K562 (cell line): ENCODE results near the gene SOAT2. TPM values are rescaled to one million over a fixed set of nuclear protein-coding genes. Genes with fewer than 3 reads are reported as not detected.

Experiments
- CBFA2T2 ChIP-seq: fragments of 450-650 bp; conservative IDR thresholded peaks from 2 replicates; pipeline ENCODE4 v1.6.1; 2017; ENCODE audit warnings: mild to moderate bottlenecking
- CBX5 ChIP-seq: IDR thresholded peaks from 2 replicates; pipeline ENCODE4 v1.6.1; 2014; ENCODE audit warnings: low read depth, borderline replicate concordance
- CC2D1A ChIP-seq: fragments of 450-650 bp; IDR thresholded peaks from 2 replicates; pipeline ENCODE4 v1.6.1; 2017; ENCODE audit warnings: mild to moderate bottlenecking
- DLX4 ChIP-seq: fragments of 250-450 bp; sonication (Bioruptor Pico); IDR thresholded peaks from 2 replicates; pipeline ENCODE4 v1.6.1; 2021; ENCODE audit warnings: mild to moderate bottlenecking
- DMBX1 ChIP-seq: fragments of 250-450 bp; sonication (Bioruptor Pico); IDR thresholded peaks from 2 replicates; pipeline ENCODE4 v1.8.0; 2022; ENCODE audit warnings: inconsistent platforms, mild to moderate bottlenecking, moderate library complexity, borderline replicate concordance
- GATA2 ChIP-seq: sonication (generic); formaldehyde crosslinking; IDR thresholded peaks from 2 replicates; pipeline ENCODE4 v1.4.0; 2020; ENCODE audit warnings: mild to moderate bottlenecking, missing genetic modification reagents
- ILK ChIP-seq: fragments of 450-650 bp; IDR thresholded peaks from 2 replicates; pipeline ENCODE4 v1.6.1; 2016; ENCODE audit warnings: missing genetic modification characterization, low read depth, mild to moderate bottlenecking, missing compliant biosample characterization, moderate library complexity, borderline replicate concordance
- KAT7 ChIP-seq: sonication (generic); formaldehyde crosslinking; IDR thresholded peaks from 2 replicates; pipeline ENCODE4 v1.8.0; 2022; ENCODE audit warnings: missing genetic modification reagents, mild to moderate bottlenecking, borderline replicate concordance
- KDM5B ChIP-seq: fragments of 200-600 bp; sonication (generic); IDR thresholded peaks from 2 replicates; pipeline ENCODE4 v1.6.1; 2012; ENCODE audit warnings: low read depth, mild to moderate bottlenecking, moderate library complexity, low read length, control low read depth, inconsistent platforms; ENCODE audit not compliant: insufficient replicate concordance
- MCM3 ChIP-seq: fragments of 450-650 bp; IDR thresholded peaks from 2 replicates; pipeline ENCODE4 v1.6.1; 2016
- MIER1 ChIP-seq: fragments of 450-650 bp; IDR thresholded peaks from 2 replicates; pipeline ENCODE4 v1.6.1; 2016; ENCODE audit warnings: antibody characterized with exemption, mild to moderate bottlenecking, low read depth
- NFE2 ChIP-seq: IDR thresholded peaks from 2 replicates; pipeline ENCODE4 v1.6.1; 2014; ENCODE audit warnings: antibody characterized with exemption, low read depth
- NUFIP1 ChIP-seq: fragments of 450-650 bp; IDR thresholded peaks from 2 replicates; pipeline ENCODE4 v1.6.1; 2018; ENCODE audit not compliant: partially characterized antibody
- PHTF2 ChIP-seq: fragments of 250-450 bp; sonication (Bioruptor Pico); IDR thresholded peaks from 2 replicates; pipeline ENCODE4 v1.5.0; 2021; ENCODE audit warnings: mild to moderate bottlenecking
- TCF7 ChIP-seq: sonication (generic); IDR thresholded peaks from 2 replicates; pipeline ENCODE4 v1.6.1; 2016; ENCODE audit warnings: antibody characterized with exemption, borderline replicate concordance
- TCF7L2 ChIP-seq: fragments of 150-350 bp; IDR thresholded peaks from 2 replicates; pipeline ENCODE4 v1.6.1; 2016; ENCODE audit warnings: low read depth, mild to moderate bottlenecking, low read length, moderate library complexity
- THRAP3 ChIP-seq: fragments of 450-650 bp; IDR thresholded peaks from 2 replicates; pipeline ENCODE4 v1.6.1; 2016; ENCODE audit warnings: mild to moderate bottlenecking, inconsistent platforms, borderline replicate concordance
- ZNF3 ChIP-seq: fragments of 250-450 bp; sonication (Bioruptor Pico); IDR thresholded peaks from 2 replicates; pipeline ENCODE4 v1.5.0; 2021; ENCODE audit warnings: mild to moderate bottlenecking, moderate library complexity
- ZNF561 ChIP-seq: fragments of 450-650 bp; formaldehyde crosslinking; conservative IDR thresholded peaks from 2 replicates; pipeline ENCODE4 v1.4.0; 2020; ENCODE audit warnings: mild to moderate bottlenecking, moderate library complexity
- ZNF766 ChIP-seq: fragments of 200-800 bp; sonication (Bioruptor generic); conservative IDR thresholded peaks from 2 replicates; pipeline ENCODE4 v1.6.1; 2016; ENCODE audit warnings: missing genetic modification characterization, missing compliant biosample characterization
- ZNF830 ChIP-seq: fragments of 250-450 bp; sonication (Bioruptor Pico); IDR thresholded peaks from 2 replicates; pipeline ENCODE4 v1.5.0; 2021; ENCODE audit warnings: mild to moderate bottlenecking
- polyA plus RNA-seq, 8 experiments: library from polyadenylated mRNA; depleted of rRNA in 4 of 8; stranded (reverse) in 5 of 8; unstranded in 3 of 8; fragments of >200 nt; fragmentation: Nextera tagmentation in 2 of 8; fragmentation: Illumina TruSeq in 1 of 8; extraction: Ambion mirVana in 2 of 8; extraction: Trizol in 1 of 8; gene quantifications; 2 replicates each; pipeline versions ENCODE4 v1.2.1 to v1.2.3, GENCODE V29; 2011 to 2014; ENCODE audit warnings: inconsistent platforms in 1 of 8, missing spikeins in 1 of 8
- total RNA-seq, 7 experiments: library from RNA; depleted of rRNA in 6 of 7; stranded (reverse); fragments of >200 nt in 6 of 7; fragmentation: Illumina TruSeq in 2 of 7; extraction: Trizol in 2 of 7; gene quantifications; 2 replicates each; pipeline versions ENCODE4 v1.2.1 to v1.2.3, GENCODE V29; 2011 to 2021; ENCODE audit warnings: low replicate concordance in 1 of 7
- TF ChIP-seq, protein P1 (sequence below), 2 experiments: fragments of 250-450 bp in 1 of 2; fragments of 450-650 bp in 1 of 2; sonication (Bioruptor Pico) in 1 of 2; IDR thresholded peaks; 2 replicates each; pipeline versions ENCODE4 v1.6.1 to v1.8.0; 2016 to 2021; ENCODE audit warnings: mild to moderate bottlenecking in 2 of 2, moderate library complexity in 2 of 2, missing compliant biosample characterization in 1 of 2, missing genetic modification characterization in 1 of 2
- TF ChIP-seq, protein P2 (sequence below): fragments of 450-650 bp; formaldehyde crosslinking; IDR thresholded peaks from 2 replicates; pipeline ENCODE4 v1.4.0; 2020; ENCODE audit warnings: mild to moderate bottlenecking, moderate library complexity
- TF ChIP-seq, protein P3 (sequence below): fragments of 200-800 bp; sonication (Bioruptor generic); IDR thresholded peaks from 2 replicates; pipeline ENCODE4 v1.6.1; 2017; ENCODE audit warnings: missing genetic modification characterization, missing compliant biosample characterization

SOAT2 gene
- total and polyA plus RNA-seq, 9 of the 15 experiments (the other 6 are each of a cell fraction or from before 2014, with no cell fraction given), result 0.04 TPM; not detected in 8

DNA sequence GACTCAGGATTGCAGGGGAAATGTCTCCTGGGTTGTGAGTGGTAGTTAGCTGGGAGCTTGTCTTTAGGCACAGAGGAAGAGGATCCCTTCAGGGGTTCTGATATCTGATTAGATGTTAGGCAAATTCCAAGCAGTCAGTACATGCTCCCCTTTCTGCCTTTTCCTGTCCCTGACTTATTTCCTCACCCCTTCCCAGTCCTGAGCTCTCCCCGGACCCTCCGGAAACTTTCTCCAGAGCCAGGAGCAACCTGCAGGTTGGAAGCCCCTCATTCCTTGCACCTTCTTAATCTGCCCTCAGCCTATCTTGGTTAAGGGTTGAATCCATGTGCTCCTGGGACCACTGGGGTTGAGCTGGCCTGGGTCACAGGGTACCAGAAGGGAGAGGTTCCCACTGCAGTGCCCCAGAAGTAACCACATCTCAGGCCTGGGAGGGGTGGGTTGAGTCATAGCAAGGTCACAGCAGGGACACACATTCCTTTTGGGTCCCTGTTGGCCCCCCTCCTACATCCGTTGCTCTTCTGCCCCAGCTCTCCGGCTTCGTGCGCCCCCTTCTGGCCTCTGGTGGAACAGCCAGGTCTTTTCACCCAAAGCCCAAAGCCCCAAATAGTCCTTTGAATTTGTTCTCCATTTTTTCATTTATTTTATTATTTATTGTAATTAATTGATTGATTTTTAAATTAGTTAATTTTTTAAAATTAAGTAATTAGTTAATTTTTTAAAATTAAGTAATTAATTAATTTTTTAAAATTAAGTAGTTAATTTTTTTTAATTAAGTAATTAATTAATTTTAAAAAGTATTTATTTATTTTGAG lies 4.0 kb upstream of the SOAT2 start (continued):
- TF ChIP-seq DMBX1 (CRISPR knock-in tag) (no peak), CC2D1A (peak; percentile 81), TCF7L2 (0 out of 2 replicates have a peak, but pooled peaks have one; percentile 30), GATA2 (CRISPR knock-in tag) (no peak), CBFA2T2 (no peak), MIER1 (no peak), ZNF830 (0 out of 2 replicates have a peak, but pooled peaks have one; percentile 44), NUFIP1 (no peak), KAT7 (CRISPR knock-in tag) (no peak), ZNF3 (no peak), PHTF2 (CRISPR knock-in tag) (no peak), ZNF766 (no peak), NFE2 (peak; percentile 29; the same call in 1 of the 2 replicates), ILK (tag) (no peak), TCF7 (no peak), KDM5B (no peak), THRAP3 (no peak), DLX4 (no peak), CBX5 (no peak), MCM3 (no peak), ZNF561 (CRISPR knock-in tag) (no peak)
- TF ChIP-seq, protein P1, sequence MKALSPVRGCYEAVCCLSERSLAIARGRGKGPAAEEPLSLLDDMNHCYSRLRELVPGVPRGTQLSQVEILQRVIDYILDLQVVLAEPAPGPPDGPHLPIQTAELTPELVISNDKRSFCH (CRISPR knock-in tag; IDR thresholded peaks at IDR 0.05), result no peak
- TF ChIP-seq, protein P1 (tag; IDR thresholded peaks at IDR 0.05), result no peak
- TF ChIP-seq, protein P2, sequence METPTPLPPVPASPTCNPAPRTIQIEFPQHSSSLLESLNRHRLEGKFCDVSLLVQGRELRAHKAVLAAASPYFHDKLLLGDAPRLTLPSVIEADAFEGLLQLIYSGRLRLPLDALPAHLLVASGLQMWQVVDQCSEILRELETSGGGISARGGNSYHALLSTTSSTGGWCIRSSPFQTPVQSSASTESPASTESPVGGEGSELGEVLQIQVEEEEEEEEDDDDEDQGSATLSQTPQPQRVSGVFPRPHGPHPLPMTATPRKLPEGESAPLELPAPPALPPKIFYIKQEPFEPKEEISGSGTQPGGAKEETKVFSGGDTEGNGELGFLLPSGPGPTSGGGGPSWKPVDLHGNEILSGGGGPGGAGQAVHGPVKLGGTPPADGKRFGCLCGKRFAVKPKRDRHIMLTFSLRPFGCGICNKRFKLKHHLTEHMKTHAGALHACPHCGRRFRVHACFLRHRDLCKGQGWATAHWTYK, result no peak
- TF ChIP-seq, protein P3, sequence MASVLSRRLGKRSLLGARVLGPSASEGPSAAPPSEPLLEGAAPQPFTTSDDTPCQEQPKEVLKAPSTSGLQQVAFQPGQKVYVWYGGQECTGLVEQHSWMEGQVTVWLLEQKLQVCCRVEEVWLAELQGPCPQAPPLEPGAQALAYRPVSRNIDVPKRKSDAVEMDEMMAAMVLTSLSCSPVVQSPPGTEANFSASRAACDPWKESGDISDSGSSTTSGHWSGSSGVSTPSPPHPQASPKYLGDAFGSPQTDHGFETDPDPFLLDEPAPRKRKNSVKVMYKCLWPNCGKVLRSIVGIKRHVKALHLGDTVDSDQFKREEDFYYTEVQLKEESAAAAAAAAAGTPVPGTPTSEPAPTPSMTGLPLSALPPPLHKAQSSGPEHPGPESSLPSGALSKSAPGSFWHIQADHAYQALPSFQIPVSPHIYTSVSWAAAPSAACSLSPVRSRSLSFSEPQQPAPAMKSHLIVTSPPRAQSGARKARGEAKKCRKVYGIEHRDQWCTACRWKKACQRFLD, result no peak
